GM21526 (cell line): Measurements from ENCODE around the gene CLINT1.
A peak's percentile ranks its signal among the peaks of the same experiment; 100 is the strongest.
"Not testable (repeated sequence)": the region's sequence is repeated elsewhere in the genome, so short reads cannot be mapped to it uniquely, and the experiment has no call there.

ENCODE experiments used
- ATAC-seq: cut with Tn5 transposase; IDR thresholded peaks from one replicate; pipeline ENCODE4 v1.9.1; 2021; ENCODE audit warnings: moderate library complexity; ENCODE audit not compliant: unreplicated experiment, low FRiP score

Gene CLINT1

GRCh38 chr5:157864067-157864466 is 5.1 kb upstream of the CLINT1 start:
- ATAC-seq: no peak

- no peak for ATAC-seq
Measured at GRCh38 chr5:157862183-157862851, 3.4 kb upstream of the CLINT1 start.

GRCh38 chr5:157860898-157861890 is 2.2 kb upstream of the CLINT1 start:
- peak; percentile 75 for ATAC-seq

GRCh38 chr5:157859227-157859575 is 256 bp upstream of the CLINT1 start:
- no peak for ATAC-seq

GRCh38 chr5:157857816-157858526 is 974 bp downstream of the CLINT1 start:
- ATAC-seq: no peak

- ATAC-seq: no peak
Measured at GRCh38 chr5:157855404-157855994, 3.4 kb downstream of the CLINT1 start.

- ATAC-seq: not testable (repeated sequence)
Measured at GRCh38 chr5:157853365-157853764, 5.6 kb downstream of the CLINT1 start.

- ATAC-seq: no peak
Measured at GRCh38 chr5:157845914-157846598, 12.9 kb downstream of the CLINT1 start.

GRCh38 chr5:157842787-157843186 is 16.2 kb downstream of the CLINT1 start:
- ATAC-seq: no peak

- no peak for ATAC-seq
Measured at GRCh38 chr5:157842185-157842584, 16.8 kb downstream of the CLINT1 start.

GRCh38 chr5:157839157-157839795 is 19.7 kb downstream of the CLINT1 start:
- no peak for ATAC-seq

- no peak for ATAC-seq
Measured at GRCh38 chr5:157836121-157836753, 22.7 kb downstream of the CLINT1 start.

- ATAC-seq: no peak
Measured at GRCh38 chr5:157835041-157835440, 23.9 kb downstream of the CLINT1 start.

GRCh38 chr5:157828944-157829639 is 29.9 kb downstream of the CLINT1 start:
- no peak for ATAC-seq

- peak; percentile 52 for ATAC-seq
Measured at GRCh38 chr5:157828105-157828943, 30.6 kb downstream of the CLINT1 start.

- no peak for ATAC-seq
Measured at GRCh38 chr5:157827423-157827822, 31.5 kb downstream of the CLINT1 start.

- no peak for ATAC-seq
Measured at GRCh38 chr5:157823655-157824054, 35.3 kb downstream of the CLINT1 start.
